ENCODE measurements around the gene DAAM2. TPM values are rescaled to one million over a fixed set of nuclear protein-coding genes. Genes with fewer than 3 reads are reported as not detected.

The DAAM2 gene
- total RNA-seq, 3 donors from 2014 or later, result 16.2 to 59.5 (median 41.3) TPM

GRCh38 chr6:39891976-39892375, 99.8 kb downstream of the DAAM2 start:
- intact Hi-C loops (cut with DNase I; ENCODE audit: low total_unique reads), result loop anchor here (10.0 kb wide), 1 partner anchor 527 kb away; no protein-coding TSS in a partner anchor

GRCh38 chr6:39892490-39893129, 100.4 kb downstream of the DAAM2 start:
- intact Hi-C loops (cut with DNase I; ENCODE audit: low total_unique reads), result loop anchor here (10.0 kb wide), 1 partner anchor 528 kb away; no protein-coding TSS in a partner anchor
- Histone ChIP-seq H3K9me3 (no peaks in the 10 kb centered on the region), H3K4me1 (no peaks in the 10 kb centered on the region), H3K36me3 (no peaks in the 10 kb centered on the region), H3K27ac (peak overlapping the region in 1 of 2 donors; percentile 52), H3K27me3 (no peaks in the 10 kb centered on the region), H3K4me3 (no peak overlapping the region)
- peak in 1 of 2 donors; percentile 27 for DNase-seq (ENCODE audit: low spot score in 2 of 2)
- TF ChIP-seq POLR2A (IDR thresholded peaks at IDR 0.05), result no peak
- peak in 2 of 3 donors; percentile 33 to 59 for TF ChIP-seq CTCF (IDR thresholded peaks at IDR 0.05)

More at GRCh38 chr6:39891976-39892375, 99.8 kb downstream of the DAAM2 start:
- H3K9me3 ChIP-seq, result no peaks in the 10 kb centered on the region
- DNase-seq (ENCODE audit: low spot score in 2 of 2), result no peak
- TF ChIP-seq CTCF (IDR thresholded peaks at IDR 0.05), result no peak
- TF ChIP-seq POLR2A (IDR thresholded peaks at IDR 0.05), result no peak
- no peak for TF ChIP-seq POLR2AphosphoS5 (IDR thresholded peaks at IDR 0.05)
- H3K27me3 ChIP-seq, result no peaks in the 10 kb centered on the region
- H3K4me3 ChIP-seq, result no peak overlapping the region
- H3K36me3 ChIP-seq, result no peaks in the 10 kb centered on the region
- H3K27ac ChIP-seq, result peak overlapping the region in 1 of 2 donors; percentile 52
- no peaks in the 10 kb centered on the region for H3K4me1 ChIP-seq

- Histone ChIP-seq H3K27me3 (no peaks in the 10 kb centered on the region), H3K4me1 (no peaks in the 10 kb centered on the region), H3K4me3 (no peak overlapping the region), H3K27ac (no peak overlapping the region), H3K36me3 (no peaks in the 10 kb centered on the region), H3K9me3 (no peaks in the 10 kb centered on the region)
- TF ChIP-seq POLR2AphosphoS5 (IDR thresholded peaks at IDR 0.05), result no peak
- no peak for TF ChIP-seq CTCF (IDR thresholded peaks at IDR 0.05)
- no peak for TF ChIP-seq POLR2A (IDR thresholded peaks at IDR 0.05)
- no peak for DNase-seq (ENCODE audit: low spot score in 2 of 2)
- intact Hi-C loops (cut with DNase I; ENCODE audit: low total_unique reads), result loop anchor here (10.0 kb wide), 1 partner anchor 528 kb away; no protein-coding TSS in a partner anchor
Measured at GRCh38 chr6:39893286-39893685, 101.1 kb downstream of the DAAM2 start.

- DNase-seq (ENCODE audit: low spot score in 2 of 2), result no peak
- H3K27ac ChIP-seq, result no peak overlapping the region
- H3K36me3 ChIP-seq, result no peaks in the 10 kb centered on the region
Measured at GRCh38 chr6:39896701-39897100, 104.5 kb downstream of the DAAM2 start.

More at GRCh38 chr6:39896701-39897100, 104.5 kb downstream of the DAAM2 start:
- TF ChIP-seq POLR2AphosphoS5 (IDR thresholded peaks at IDR 0.05), result no peak
- TF ChIP-seq CTCF (IDR thresholded peaks at IDR 0.05), result no peak
- TF ChIP-seq POLR2A (IDR thresholded peaks at IDR 0.05), result no peak
- Histone ChIP-seq H3K27me3 (no peaks in the 10 kb centered on the region), H3K4me3 (no peak overlapping the region), H3K9me3 (no peaks in the 10 kb centered on the region), H3K4me1 (no peaks in the 10 kb centered on the region)
- intact Hi-C loops (cut with DNase I; ENCODE audit: low total_unique reads), result loop anchor here (10.0 kb wide), 1 partner anchor 532 kb away; no protein-coding TSS in a partner anchor

Data from breast epithelium (tissue), 4 donors.